GM12872 (cell line): Measurements from ENCODE around the gene CFAP92.

Source experiments
- CTCF ChIP-seq: IDR thresholded peaks from 3 replicates; pipeline ENCODE4 v1.5.1; 2011; ENCODE audit warnings: low read depth, mild to moderate bottlenecking, low read length, moderate library complexity; ENCODE audit not compliant: insufficient read depth

Gene CFAP92

GRCh38 chr3:129013491-129013891 lies 19.6 kb upstream of the CFAP92 start:
- TF ChIP-seq CTCF, result no peak

- TF ChIP-seq CTCF, result no peak
These were observed 16.6 kb upstream of the CFAP92 start for GRCh38 chr3:129010310-129010956.

- no peak for TF ChIP-seq CTCF
These were observed 15.4 kb upstream of the CFAP92 start for GRCh38 chr3:129009266-129009665.

GRCh38 chr3:129007792-129008191 lies 13.9 kb upstream of the CFAP92 start:
- no peak for TF ChIP-seq CTCF

GRCh38 chr3:129006864-129007263 lies 13.0 kb upstream of the CFAP92 start:
- TF ChIP-seq CTCF, result no peak

GRCh38 chr3:129005526-129006303 lies 11.8 kb upstream of the CFAP92 start:
- TF ChIP-seq CTCF, result no peak

GRCh38 chr3:129004639-129005295 lies 10.9 kb upstream of the CFAP92 start:
- no peak for TF ChIP-seq CTCF
